Aorta (tissue), 5 donors: ENCODE data around the gene PCDHB3. TPM values are rescaled to one million over a fixed set of nuclear protein-coding genes. Genes with fewer than 3 reads are reported as not detected.
"Not testable (repeated sequence)": the region's sequence is repeated elsewhere in the genome, so short reads cannot be mapped to it uniquely, and the experiment has no call there.

Experiments
- ATAC-seq: fragments of 200-7000 bp; cut with Tn5 transposase; one replicate; pipeline ENCODE4 v1.9.1; 2022; ENCODE audit warnings: moderate library complexity; ENCODE audit not compliant: low FRiP score
- DNase-seq, 2 donors: peaks; one replicate each; pipeline ENCODE4 v3.0.0-alpha.2; 2020
- H3K27ac ChIP-seq, 2 donors: one replicate each; pipeline ENCODE4 v1.5.1; 2013; ENCODE audit warnings: low read length in 2 of 2, mild to moderate bottlenecking in 2 of 2, moderate library complexity in 2 of 2, control low read depth in 1 of 2, inconsistent platforms in 1 of 2, low read depth in 1 of 2
- H3K27me3 ChIP-seq, 2 donors: one replicate each; pipeline ENCODE4 v1.6.1; 2013; ENCODE audit warnings: control low read depth in 1 of 2, low read length in 1 of 2, mild to moderate bottlenecking in 1 of 2, moderate library complexity in 1 of 2; ENCODE audit not compliant: insufficient read depth in 2 of 2, control insufficient read depth in 1 of 2
- H3K36me3 ChIP-seq, 2 donors: one replicate each; pipeline ENCODE4 v1.6.1; 2013; ENCODE audit warnings: control low read depth in 1 of 2, low read length in 1 of 2, mild to moderate bottlenecking in 1 of 2; ENCODE audit not compliant: insufficient read depth in 2 of 2, control insufficient read depth in 1 of 2
- H3K4me1 ChIP-seq, 2 donors: one replicate each; pipeline ENCODE4 v1.6.1; 2013; ENCODE audit warnings: low read length in 2 of 2, control low read depth in 1 of 2, mild to moderate bottlenecking in 1 of 2, moderate library complexity in 1 of 2; ENCODE audit not compliant: insufficient read depth in 2 of 2, control insufficient read depth in 1 of 2
- H3K4me3 ChIP-seq, 2 donors: one replicate each; pipeline ENCODE4 v1.5.1; 2013; ENCODE audit warnings: low read length in 2 of 2, control low read depth in 1 of 2, mild to moderate bottlenecking in 1 of 2
- H3K9me3 ChIP-seq: one replicate; pipeline ENCODE4 v1.6.1; 2013; ENCODE audit warnings: mild to moderate bottlenecking, low read length; ENCODE audit not compliant: control insufficient read depth
- WGBS, 2 donors: extraction: QIAGEN DNeasy Blood & Tissue Kit; methylation state at CpG; one replicate each; pipeline ENCODE4 v1.1.7; 2013; 5-methylcytosine and 5-hydroxymethylcytosine counted together
- intact Hi-C, 2 donors: fragments of 100-400 bp; cut with DNase I; formaldehyde crosslinking; loops; one replicate each; pipeline versions ENCODE4 v1.14.2 to v1.15.0; 2022
- polyA plus RNA-seq, 2 donors: library from polyadenylated mRNA; stranded (reverse); fragments of 200-250 nt; gene quantifications; one replicate each; pipeline ENCODE4 v1.2.3, GENCODE V29; 2013
- total RNA-seq, 2 donors: library from RNA; stranded (reverse); fragmentation: NEBNext Ultra II Directional; extraction: Animal tissue kit (Norgen Biotek cat#: 25700); gene quantifications; one replicate each; pipeline ENCODE4 v1.2.1, GENCODE V29; 2021
- donor health status: healthy with polysubstance abuse.
- donor health status: Bipolar disorder and iron deficiency.
- donor health status: DM: no; HTN: no; CAD: no.
- donor health status: DM: no; HTN: no; CAD: no.
- donor health status: DM: yes; HTN: yes; CAD: no.

The PCDHB3 gene
- total and polyA plus RNA-seq, 4 donors: 0.25 to 2.9 (median 1.6) TPM

DNA sequence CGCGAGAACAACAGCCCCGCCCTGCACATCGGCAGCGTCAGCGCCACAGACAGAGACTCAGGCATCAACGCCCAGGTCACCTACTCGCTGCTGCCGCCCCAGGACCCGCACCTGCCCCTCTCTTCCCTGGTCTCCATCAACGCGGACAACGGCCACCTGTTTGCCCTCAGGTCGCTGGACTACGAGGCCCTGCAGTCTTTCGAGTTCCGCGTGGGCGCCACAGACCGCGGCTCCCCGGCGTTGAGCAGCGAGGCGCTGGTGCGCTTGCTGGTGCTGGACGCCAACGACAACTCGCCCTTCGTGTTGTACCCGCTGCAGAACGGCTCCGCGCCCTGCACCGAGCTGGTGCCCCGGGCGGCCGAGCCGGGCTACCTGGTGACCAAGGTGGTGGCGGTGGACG is 51.4 kb downstream of the PCDHB3 start:
- H3K36me3 ChIP-seq, H3K4me1 ChIP-seq, H3K27me3 ChIP-seq, H3K27ac ChIP-seq, intact Hi-C loops, H3K4me3 ChIP-seq, DNase-seq, ATAC-seq: not testable (repeated sequence)
- WGBS, 2 donors: 27 to 34% methylated on average over 22 to 40 of the region's 41 CpGs
- H3K9me3 ChIP-seq: peaks cover 11% of the 10 kb centered on the region

DNA sequence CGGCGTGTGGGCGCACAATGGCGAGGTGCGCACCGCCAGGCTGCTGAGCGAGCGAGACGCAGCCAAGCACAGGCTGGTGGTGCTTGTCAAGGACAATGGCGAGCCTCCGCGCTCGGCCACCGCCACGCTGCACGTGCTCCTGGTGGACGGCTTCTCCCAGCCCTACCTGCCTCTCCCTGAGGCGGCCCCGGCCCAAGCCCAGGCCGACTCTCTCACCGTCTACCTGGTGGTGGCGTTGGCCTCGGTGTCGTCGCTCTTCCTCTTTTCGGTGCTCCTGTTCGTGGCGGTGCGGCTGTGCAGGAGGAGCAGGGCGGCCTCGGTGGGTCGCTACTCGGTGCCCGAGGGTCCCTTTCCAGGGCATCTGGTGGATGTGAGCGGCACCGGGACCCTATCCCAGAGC is 51.8 kb downstream of the PCDHB3 start:
- not testable (repeated sequence) for ATAC-seq

More for the DNA sequence above, 51.8 kb downstream of the PCDHB3 start:
- H3K36me3 ChIP-seq, H3K27ac ChIP-seq, intact Hi-C loops, H3K4me1 ChIP-seq, DNase-seq, H3K27me3 ChIP-seq, H3K4me3 ChIP-seq: not testable (repeated sequence)
- 18 to 24% methylated on average over 31 to 36 of the region's 36 CpGs for WGBS, 2 donors
- peaks cover 13% of the 10 kb centered on the region for H3K9me3 ChIP-seq

Other genes with a start within 250 kb of the PCDHB3 start
- gene PCDHA10, start 244.6 kb upstream of the PCDHB3 start, total RNA-seq: under 1 TPM; 0.65 to 0.69 TPM
- gene PCDHA10, start 244.6 kb upstream of the PCDHB3 start, polyA plus RNA-seq: under 1 TPM in 1 of 2 donors, not detected in 1; 0.03 TPM
- under 1 TPM; 0.19 to 0.27 TPM for gene PCDHA11, start 231.5 kb upstream of the PCDHB3 start, total RNA-seq
- not detected for gene PCDHA11, start 231.5 kb upstream of the PCDHB3 start, polyA plus RNA-seq
- under 1 TPM in 1 of 2 donors, not detected in 1; 0.57 TPM for gene PCDHA12, start 225.2 kb upstream of the PCDHB3 start, total RNA-seq
- gene PCDHA12, start 225.2 kb upstream of the PCDHB3 start, polyA plus RNA-seq: under 1 TPM in 1 of 2 donors, not detected in 1; 0.05 TPM
- under 1 TPM; 0.15 to 0.16 TPM for gene PCDHA13, start 218.3 kb upstream of the PCDHB3 start, total RNA-seq
- not detected for gene PCDHA13, start 218.3 kb upstream of the PCDHB3 start, polyA plus RNA-seq
- under 1 TPM; 0.15 to 0.36 TPM for gene PCDHAC1, start 174.2 kb upstream of the PCDHB3 start, total RNA-seq
- not detected for gene PCDHAC1, start 174.2 kb upstream of the PCDHB3 start, polyA plus RNA-seq
- gene PCDHAC2, start 134.0 kb upstream of the PCDHB3 start, total RNA-seq: 1 to 10 TPM; 1.4 to 1.9 TPM
- under 1 TPM; 0.25 to 0.49 TPM for gene PCDHAC2, start 134.0 kb upstream of the PCDHB3 start, polyA plus RNA-seq
- gene PCDHB1, start 49.1 kb upstream of the PCDHB3 start, total RNA-seq: not detected
- not detected for gene PCDHB1, start 49.1 kb upstream of the PCDHB3 start, polyA plus RNA-seq
- 1 to 10 TPM; 3.1 to 4.1 TPM for gene PCDHB2, start 5.9 kb upstream of the PCDHB3 start, total RNA-seq
- 1 to 10 TPM in 1 of 2 donors, under 1 TPM in 1; 0.50 to 2.6 TPM for gene PCDHB2, start 5.9 kb upstream of the PCDHB3 start, polyA plus RNA-seq
- 1 to 10 TPM; 6.2 to 9.1 TPM for gene PCDHB4, start 21.3 kb downstream of the PCDHB3 start, total RNA-seq
- gene PCDHB4, start 21.3 kb downstream of the PCDHB3 start, polyA plus RNA-seq: 1 to 10 TPM in 1 of 2 donors, under 1 TPM in 1; 0.88 to 5.8 TPM
- gene PCDHB5, start 34.7 kb downstream of the PCDHB3 start, total RNA-seq: 1 to 10 TPM; 4.1 to 4.2 TPM
- 1 to 10 TPM in 1 of 2 donors, under 1 TPM in 1; 0.63 to 3.0 TPM for gene PCDHB5, start 34.7 kb downstream of the PCDHB3 start, polyA plus RNA-seq
- 1 to 10 TPM; 1.9 to 2.7 TPM for gene PCDHB6, start 49.6 kb downstream of the PCDHB3 start, total RNA-seq
- 1 to 10 TPM in 1 of 2 donors, under 1 TPM in 1; 0.63 to 2.6 TPM for gene PCDHB6, start 49.6 kb downstream of the PCDHB3 start, polyA plus RNA-seq
- 1 to 10 TPM; 5.0 to 6.7 TPM for gene PCDHB7, start 72.2 kb downstream of the PCDHB3 start, total RNA-seq
- 1 to 10 TPM; 2.3 to 5.5 TPM for gene PCDHB7, start 72.2 kb downstream of the PCDHB3 start, polyA plus RNA-seq
- 1 to 10 TPM; 4.1 to 4.3 TPM for gene PCDHB8, start 77.3 kb downstream of the PCDHB3 start, total RNA-seq
- under 1 TPM in 1 of 2 donors, not detected in 1; 0.77 TPM for gene PCDHB8, start 77.3 kb downstream of the PCDHB3 start, polyA plus RNA-seq
- 1 to 10 TPM; 5.1 to 7.4 TPM for gene PCDHB16, start 81.9 kb downstream of the PCDHB3 start, total RNA-seq
- 1 to 10 TPM in 1 of 2 donors, under 1 TPM in 1; 0.63 to 4.8 TPM for gene PCDHB16, start 81.9 kb downstream of the PCDHB3 start, polyA plus RNA-seq
- gene PCDHB9, start 86.7 kb downstream of the PCDHB3 start, total RNA-seq: 1 to 10 TPM; 3.0 to 3.8 TPM
- gene PCDHB9, start 86.7 kb downstream of the PCDHB3 start, polyA plus RNA-seq: 1 to 10 TPM in 1 of 2 donors, under 1 TPM in 1; 0.25 to 2.1 TPM
- 1 to 10 TPM; 3.6 to 7.7 TPM for gene PCDHB10, start 91.9 kb downstream of the PCDHB3 start, total RNA-seq
- 1 to 10 TPM in 1 of 2 donors, under 1 TPM in 1; 0.25 to 4.5 TPM for gene PCDHB10, start 91.9 kb downstream of the PCDHB3 start, polyA plus RNA-seq
- gene PCDHB11, start 99.2 kb downstream of the PCDHB3 start, total RNA-seq: 10 to 100 TPM in 1 of 2 donors, 1 to 10 TPM in 1; 8.1 to 15.3 TPM
- 1 to 10 TPM; 2.9 to 4.7 TPM for gene PCDHB11, start 99.2 kb downstream of the PCDHB3 start, polyA plus RNA-seq
- 1 to 10 TPM; 5.7 to 6.7 TPM for gene PCDHB12, start 108.2 kb downstream of the PCDHB3 start, total RNA-seq
- gene PCDHB12, start 108.2 kb downstream of the PCDHB3 start, polyA plus RNA-seq: 1 to 10 TPM in 1 of 2 donors, under 1 TPM in 1; 0.75 to 2.9 TPM
- 1 to 10 TPM; 4.2 to 6.7 TPM for gene PCDHB13, start 113.4 kb downstream of the PCDHB3 start, total RNA-seq
- gene PCDHB13, start 113.4 kb downstream of the PCDHB3 start, polyA plus RNA-seq: 1 to 10 TPM in 1 of 2 donors, under 1 TPM in 1; 0.75 to 1.3 TPM
- gene PCDHB14, start 122.9 kb downstream of the PCDHB3 start, total RNA-seq: 10 to 100 TPM in 1 of 2 donors, 1 to 10 TPM in 1; 7.5 to 10.1 TPM
- 1 to 10 TPM; 1.0 to 5.0 TPM for gene PCDHB14, start 122.9 kb downstream of the PCDHB3 start, polyA plus RNA-seq
- gene PCDHB15, start 144.9 kb downstream of the PCDHB3 start, total RNA-seq: 10 to 100 TPM in 1 of 2 donors, 1 to 10 TPM in 1; 8.7 to 10.9 TPM
- 10 to 100 TPM in 1 of 2 donors, 1 to 10 TPM in 1; 4.4 to 12.1 TPM for gene PCDHB15, start 144.9 kb downstream of the PCDHB3 start, polyA plus RNA-seq
- gene SLC25A2, start 203.6 kb downstream of the PCDHB3 start, total RNA-seq: 1 to 10 TPM in 1 of 2 donors, under 1 TPM in 1; 0.69 to 1.1 TPM
- gene SLC25A2, start 203.6 kb downstream of the PCDHB3 start, polyA plus RNA-seq: not detected
- 10 to 100 TPM; 59.8 to 79.1 TPM for gene TAF7, start 220.3 kb downstream of the PCDHB3 start, total RNA-seq
- 10 to 100 TPM; 53.5 to 65.3 TPM for gene TAF7, start 220.3 kb downstream of the PCDHB3 start, polyA plus RNA-seq
- gene PCDHGA1, start 230.0 kb downstream of the PCDHB3 start, total RNA-seq: 1 to 10 TPM in 1 of 2 donors, under 1 TPM in 1; 0.91 to 1.6 TPM
- 1 to 10 TPM in 1 of 2 donors, not detected in 1; 1.0 TPM for gene PCDHGA1, start 230.0 kb downstream of the PCDHB3 start, polyA plus RNA-seq
- 10 to 100 TPM in 1 of 2 donors, 1 to 10 TPM in 1; 6.2 to 10.6 TPM for gene PCDHGA2, start 238.3 kb downstream of the PCDHB3 start, total RNA-seq
- gene PCDHGA2, start 238.3 kb downstream of the PCDHB3 start, polyA plus RNA-seq: 1 to 10 TPM in 1 of 2 donors, under 1 TPM in 1; 0.75 to 4.2 TPM
- 1 to 10 TPM; 4.1 to 7.4 TPM for gene PCDHGA3, start 243.4 kb downstream of the PCDHB3 start, total RNA-seq
- gene PCDHGA3, start 243.4 kb downstream of the PCDHB3 start, polyA plus RNA-seq: 1 to 10 TPM in 1 of 2 donors, under 1 TPM in 1; 0.50 to 2.4 TPM
- gene PCDHGB1, start 249.6 kb downstream of the PCDHB3 start, total RNA-seq: 1 to 10 TPM; 3.5 to 6.5 TPM
- under 1 TPM; 0.75 to 0.92 TPM for gene PCDHGB1, start 249.6 kb downstream of the PCDHB3 start, polyA plus RNA-seq